Stomach (tissue), 4 donors: ENCODE results near the gene AIMP2.

Source experiments
- CTCF ChIP-seq, 7 experiments: fragments of 450-650 bp in 4 of 7; fragments of 200-600 bp in 3 of 7; sonication (generic) in 3 of 7; IDR thresholded peaks; one replicate each; pipeline ENCODE4 v1.5.1; 2016 to 2019; ENCODE audit warnings: antibody characterized with exemption in 7 of 7, control low read depth in 2 of 7, mild to moderate bottlenecking in 1 of 7
- POLR2A ChIP-seq, 4 donors: fragments of 450-650 bp; IDR thresholded peaks; one replicate each; pipeline ENCODE4 v1.6.1; 2016; ENCODE audit warnings: antibody characterized with exemption in 4 of 4, control low read depth in 2 of 4, mild to moderate bottlenecking in 1 of 4, moderate library complexity in 1 of 4

GRCh38 chr7:6016653-6016966 is 7.5 kb downstream of the AIMP2 start:
- TF ChIP-seq POLR2A (IDR thresholded peaks at IDR 0.05) (no peak), CTCF (IDR thresholded peaks at IDR 0.05) (no peak)
